HG03565 (cell line): ENCODE results near the gene GORASP2.

Experiments used
- ATAC-seq: cut with Tn5 transposase; IDR thresholded peaks from one replicate; pipeline ENCODE4 v1.9.1; 2021; ENCODE audit warnings: mild to moderate bottlenecking, moderate library complexity; ENCODE audit not compliant: unreplicated experiment

The GORASP2 gene

GRCh38 chr2:170922634-170923494 is 6.2 kb upstream of the GORASP2 start:
- no peak for ATAC-seq

- ATAC-seq: no peak
Measured at GRCh38 chr2:170923799-170924198, 5.3 kb upstream of the GORASP2 start.

- no peak for ATAC-seq
Measured at GRCh38 chr2:170924969-170925368, 4.1 kb upstream of the GORASP2 start.

GRCh38 chr2:170925923-170926322 is 3.1 kb upstream of the GORASP2 start:
- ATAC-seq: no peak

GRCh38 chr2:170926743-170927297 is 2.2 kb upstream of the GORASP2 start:
- no peak for ATAC-seq

- ATAC-seq: no peak
Measured at GRCh38 chr2:170928036-170928823, 823 bp upstream of the GORASP2 start.

- no peak for ATAC-seq
Measured at GRCh38 chr2:170929686-170930050, 615 bp downstream of the GORASP2 start.

- ATAC-seq: peak; percentile 26
Measured at GRCh38 chr2:170930131-170930990, 1.3 kb downstream of the GORASP2 start.

- ATAC-seq: no peak
Measured at GRCh38 chr2:170930991-170931266, 1.9 kb downstream of the GORASP2 start.

- ATAC-seq: no peak
Measured at GRCh38 chr2:170932166-170932565, 3.1 kb downstream of the GORASP2 start.

- no peak for ATAC-seq
Measured at GRCh38 chr2:170932948-170933347, 3.9 kb downstream of the GORASP2 start.

- no peak for ATAC-seq
Measured at GRCh38 chr2:170937709-170938379, 8.8 kb downstream of the GORASP2 start.

- ATAC-seq: no peak
Measured at GRCh38 chr2:170940066-170940465, 11.0 kb downstream of the GORASP2 start.

- ATAC-seq: no peak
Measured at GRCh38 chr2:170942615-170943014, 13.6 kb downstream of the GORASP2 start.

- ATAC-seq: no peak
Measured at GRCh38 chr2:170943041-170943440, 14.0 kb downstream of the GORASP2 start.

- no peak for ATAC-seq
Measured at GRCh38 chr2:170943596-170943995, 14.5 kb downstream of the GORASP2 start.

- ATAC-seq: no peak
Measured at GRCh38 chr2:170944545-170944944, 15.5 kb downstream of the GORASP2 start.

- ATAC-seq: no peak
Measured at GRCh38 chr2:170949415-170949814, 20.4 kb downstream of the GORASP2 start.

- ATAC-seq: peak; percentile 81
Measured at GRCh38 chr2:170950221-170950761, 21.2 kb downstream of the GORASP2 start.

- no peak for ATAC-seq
Measured at GRCh38 chr2:170953941-170954340, 24.9 kb downstream of the GORASP2 start.
